Body of pancreas (tissue), 4 donors: Measurements from ENCODE around the gene ZBTB20. TPM values are rescaled to one million over a fixed set of nuclear protein-coding genes. Genes with fewer than 3 reads are reported as not detected.
A peak's percentile ranks its signal among the peaks of the same experiment; 100 is the strongest.

ENCODE experiments used
- ATAC-seq: fragments of 150-250 bp; one replicate; pipeline ENCODE4 v1.9.1; 2016
- DNase-seq, 4 donors: peaks; one replicate each; pipeline ENCODE4 v3.0.0-alpha.2; 2019
- H3K27ac ChIP-seq, 4 donors: fragments of 200-600 bp; sonication (generic); 1 replicate in 3 of 4; 2 replicates in 1 of 4; pipeline versions ENCODE4 v1.5.1 to v1.6.1; 2016 to 2019; ENCODE audit warnings: mild to moderate bottlenecking in 1 of 4, mixed read lengths in 1 of 4, moderate library complexity in 1 of 4
- H3K27me3 ChIP-seq, 2 donors: fragments of 200-600 bp; sonication (generic); one replicate each; pipeline ENCODE4 v1.6.0; 2016; ENCODE audit warnings: mild to moderate bottlenecking in 1 of 2
- H3K36me3 ChIP-seq, 2 donors: fragments of 200-600 bp; sonication (generic); replicated peaks in 1 of 2; 2 replicates each; pipeline ENCODE4 v1.5.1; 2016; ENCODE audit warnings: low read depth in 2 of 2; ENCODE audit not compliant: insufficient read depth in 1 of 2
- H3K4me1 ChIP-seq: fragments of 200-600 bp; sonication (generic); one replicate; pipeline ENCODE4 v1.6.0; 2016
- H3K4me3 ChIP-seq, 2 donors: fragments of 200-600 bp; sonication (generic); 1 replicate in 1 of 2; 2 replicates in 1 of 2; pipeline ENCODE4 v1.5.1; 2016 to 2019
- H3K9me3 ChIP-seq, 3 donors: fragments of 200-600 bp; sonication (generic); 1 replicate in 2 of 3; 2 replicates in 1 of 3; pipeline ENCODE4 v1.5.1; 2016
- CTCF ChIP-seq, 7 experiments: fragments of 450-650 bp in 4 of 7; fragments of 200-600 bp in 3 of 7; sonication (generic) in 3 of 7; IDR thresholded peaks; one replicate each; pipeline ENCODE4 v1.5.1; 2016 to 2019; ENCODE audit warnings: antibody characterized with exemption in 7 of 7
- POLR2A ChIP-seq, 3 donors: fragments of 450-650 bp; IDR thresholded peaks; one replicate each; pipeline ENCODE4 v1.6.1; 2016; ENCODE audit warnings: antibody characterized with exemption in 3 of 3, mild to moderate bottlenecking in 2 of 3
- WGBS, 2 donors: methylation state at CpG; one replicate each; pipeline ENCODE4 v1.1.5; 2017; 5-methylcytosine and 5-hydroxymethylcytosine counted together
- intact Hi-C: fragments of 100-400 bp; cut with DNase I; formaldehyde crosslinking; loops from one replicate; pipeline ENCODE4 v1.15.1; 2023
- total RNA-seq, 2 donors: library from RNA; depleted of rRNA; stranded (reverse); fragments of >200 nt; gene quantifications; one replicate each; pipeline ENCODE4 v1.1.0, GENCODE V29; 2016

The ZBTB20 gene
- total RNA-seq, 2 donors from 2014 or later = 48.3 to 77.1 TPM

- ATAC-seq = no peak
- 92 to 93% methylated on average over 2 of the region's 2 CpGs for WGBS, 2 donors
These were observed 286.6 kb downstream of the ZBTB20 start for GRCh38 chr3:114860531-114860930.

GRCh38 chr3:114858329-114858728 lies 288.8 kb downstream of the ZBTB20 start:
- TF ChIP-seq CTCF (IDR thresholded peaks at IDR 0.05) (no peak), POLR2A (IDR thresholded peaks at IDR 0.05) (no peak)
- H3K36me3 ChIP-seq = no peaks in the 10 kb centered on the region
- no peak for ATAC-seq
- no peak overlapping the region for H3K27ac ChIP-seq
- H3K4me1 ChIP-seq = peaks cover 37% of the 10 kb centered on the region
- H3K4me3 ChIP-seq = no peak overlapping the region
- DNase-seq = no peak
- H3K9me3 ChIP-seq = no peaks in the 10 kb centered on the region
- intact Hi-C loops = no loop called here
- H3K27me3 ChIP-seq = no peaks in the 10 kb centered on the region
- 67 to 73% methylated on average over 4 of the region's 4 CpGs for WGBS, 2 donors

More at GRCh38 chr3:114860531-114860930, 286.6 kb downstream of the ZBTB20 start:
- intact Hi-C loops = no loop called here
- Histone ChIP-seq H3K4me1 (peaks cover 53% of the 10 kb centered on the region), H3K27ac (no peak overlapping the region), H3K36me3 (no peaks in the 10 kb centered on the region), H3K9me3 (no peaks in the 10 kb centered on the region), H3K4me3 (no peak overlapping the region), H3K27me3 (no peaks in the 10 kb centered on the region)
- DNase-seq = no peak
- no peak for TF ChIP-seq CTCF (IDR thresholded peaks at IDR 0.05)

GRCh38 chr3:114857299-114857701 lies 289.8 kb downstream of the ZBTB20 start:
- intact Hi-C loops = no loop called here
- ATAC-seq (no peak), DNase-seq (no peak)
- TF ChIP-seq CTCF (IDR thresholded peaks at IDR 0.05) (no peak), POLR2A (IDR thresholded peaks at IDR 0.05) (no peak)
- no peaks in the 10 kb centered on the region for H3K9me3 ChIP-seq
- no peaks in the 10 kb centered on the region for H3K36me3 ChIP-seq
- H3K4me1 ChIP-seq = peaks cover 32% of the 10 kb centered on the region
- WGBS, 2 donors = 55 to 59% methylated on average over 6 of the region's 6 CpGs
- H3K4me3 ChIP-seq = no peak overlapping the region
- peak overlapping the region in 3 of 4 donors; percentile 13 to 44 (median 22) for H3K27ac ChIP-seq
- H3K27me3 ChIP-seq = no peaks in the 10 kb centered on the region

GRCh38 chr3:114856835-114857234 lies 290.3 kb downstream of the ZBTB20 start:
- ATAC-seq = peak; percentile 35
- WGBS, 2 donors = 14 to 28% methylated on average over 1 of the region's 1 CpG
- intact Hi-C loops = no loop called here

More at GRCh38 chr3:114856835-114857234, 290.3 kb downstream of the ZBTB20 start:
- TF ChIP-seq POLR2A (IDR thresholded peaks at IDR 0.05) = no peak
- TF ChIP-seq CTCF (IDR thresholded peaks at IDR 0.05) = no peak
- Histone ChIP-seq H3K4me1 (peaks cover 28% of the 10 kb centered on the region), H3K9me3 (no peaks in the 10 kb centered on the region), H3K36me3 (no peaks in the 10 kb centered on the region), H3K27me3 (no peaks in the 10 kb centered on the region), H3K27ac (peak overlapping the region in 3 of 4 donors; percentile 13 to 44 (median 22)), H3K4me3 (no peak overlapping the region)
- DNase-seq = no peak
